ENCODE measurements around the gene TMEM150B. TPM values are rescaled to one million over a fixed set of nuclear protein-coding genes. Genes with fewer than 3 reads are reported as not detected.

The TMEM150B gene
- total RNA-seq, 1 experiment from 2014 or later: not detected

- Histone ChIP-seq H4K20me1 (ENCODE audit: insufficient read depth) (no peaks in the 10 kb centered on the region), H3K4me3 (replicated peaks in 1 of 2; ENCODE audit: low read depth in 1 of 2, low read length in 2 of 2) (no peak overlapping the region), H3K9me3 (ENCODE audit: control insufficient read depth in 1 of 2, insufficient read depth in 1 of 2, low read depth in 1 of 2, low read length in 2 of 2) (no peaks in the 10 kb centered on the region), H3K27ac (ENCODE audit: low read depth, low read length) (no peak overlapping the region), H3K4me2 (ENCODE audit: low read length) (no peak overlapping the region), H3K27me3 (ENCODE audit: insufficient read depth, low read length) (no peaks in the 10 kb centered on the region), H2AFZ (ENCODE audit: low read depth, low read length, poor library complexity, severe bottlenecking) (no peak overlapping the region), H3K9ac (ENCODE audit: low read length) (no peak overlapping the region), H3K4me1 (ENCODE audit: control insufficient read depth in 1 of 2, insufficient read depth in 2 of 2, low read length in 2 of 2) (peaks cover 0 to 7% of the 10 kb centered on the region in 2 experiments; a peak in 1 of 4 replicates), H3K79me2 (ENCODE audit: insufficient read depth, low read length) (no peaks in the 10 kb centered on the region), H3K9me2 (ENCODE audit: insufficient read depth) (no peaks in the 10 kb centered on the region), H3K36me3 (ENCODE audit: control insufficient read depth in 1 of 2, insufficient read depth in 2 of 2, low read length in 2 of 2) (peaks cover 13 to 17% of the 10 kb centered on the region in 2 experiments; a peak in 3 of 4 replicates)
- intact Hi-C loops (cut with micrococcal nuclease): loop anchor here (5.0 kb wide), 1 partner anchor 78 kb away; the partner anchor contains the start of gene TMEM238
- DNase-seq (ENCODE audit: low read depth, low spot score): no peak
- ATAC-seq: peak; percentile 63
- POLR2A ChIA-PET: no interaction called here
- no TSS peak for BruUV-seq (replicated peaks)
- RAD21 ChIA-PET (ENCODE audit: low non-redundant PET in 1 of 2, low total read pairs in 2 of 2, uncharacterized antibody in 2 of 2, unreplicated experiment in 2 of 2): no interaction called here
- TF ChIP-seq, protein P1, sequence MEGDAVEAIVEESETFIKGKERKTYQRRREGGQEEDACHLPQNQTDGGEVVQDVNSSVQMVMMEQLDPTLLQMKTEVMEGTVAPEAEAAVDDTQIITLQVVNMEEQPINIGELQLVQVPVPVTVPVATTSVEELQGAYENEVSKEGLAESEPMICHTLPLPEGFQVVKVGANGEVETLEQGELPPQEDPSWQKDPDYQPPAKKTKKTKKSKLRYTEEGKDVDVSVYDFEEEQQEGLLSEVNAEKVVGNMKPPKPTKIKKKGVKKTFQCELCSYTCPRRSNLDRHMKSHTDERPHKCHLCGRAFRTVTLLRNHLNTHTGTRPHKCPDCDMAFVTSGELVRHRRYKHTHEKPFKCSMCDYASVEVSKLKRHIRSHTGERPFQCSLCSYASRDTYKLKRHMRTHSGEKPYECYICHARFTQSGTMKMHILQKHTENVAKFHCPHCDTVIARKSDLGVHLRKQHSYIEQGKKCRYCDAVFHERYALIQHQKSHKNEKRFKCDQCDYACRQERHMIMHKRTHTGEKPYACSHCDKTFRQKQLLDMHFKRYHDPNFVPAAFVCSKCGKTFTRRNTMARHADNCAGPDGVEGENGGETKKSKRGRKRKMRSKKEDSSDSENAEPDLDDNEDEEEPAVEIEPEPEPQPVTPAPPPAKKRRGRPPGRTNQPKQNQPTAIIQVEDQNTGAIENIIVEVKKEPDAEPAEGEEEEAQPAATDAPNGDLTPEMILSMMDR (IDR thresholded peaks at IDR 0.05 in 2 of 3, conservative IDR thresholded peaks at IDR 0.05 in 1 of 3; ENCODE audit: borderline replicate concordance in 1 of 3, insufficient read depth in 1 of 3, low read depth in 2 of 3, low read length in 2 of 3): no peak
- no peak for TF ChIP-seq POLR2A (IDR thresholded peaks at IDR 0.05; ENCODE audit: borderline replicate concordance, extremely low read depth, insufficient read depth, insufficient read length)
- no peak for TF ChIP-seq ZNF274 (IDR thresholded peaks at IDR 0.05; ENCODE audit: low read depth, low read length)
- no peak for TF ChIP-seq POLR2AphosphoS5 (IDR thresholded peaks at IDR 0.05; ENCODE audit: low read depth, low read length)
- TF ChIP-seq CEBPB (IDR thresholded peaks at IDR 0.05; ENCODE audit: low read depth): no peak
- TF ChIP-seq, protein P2, sequence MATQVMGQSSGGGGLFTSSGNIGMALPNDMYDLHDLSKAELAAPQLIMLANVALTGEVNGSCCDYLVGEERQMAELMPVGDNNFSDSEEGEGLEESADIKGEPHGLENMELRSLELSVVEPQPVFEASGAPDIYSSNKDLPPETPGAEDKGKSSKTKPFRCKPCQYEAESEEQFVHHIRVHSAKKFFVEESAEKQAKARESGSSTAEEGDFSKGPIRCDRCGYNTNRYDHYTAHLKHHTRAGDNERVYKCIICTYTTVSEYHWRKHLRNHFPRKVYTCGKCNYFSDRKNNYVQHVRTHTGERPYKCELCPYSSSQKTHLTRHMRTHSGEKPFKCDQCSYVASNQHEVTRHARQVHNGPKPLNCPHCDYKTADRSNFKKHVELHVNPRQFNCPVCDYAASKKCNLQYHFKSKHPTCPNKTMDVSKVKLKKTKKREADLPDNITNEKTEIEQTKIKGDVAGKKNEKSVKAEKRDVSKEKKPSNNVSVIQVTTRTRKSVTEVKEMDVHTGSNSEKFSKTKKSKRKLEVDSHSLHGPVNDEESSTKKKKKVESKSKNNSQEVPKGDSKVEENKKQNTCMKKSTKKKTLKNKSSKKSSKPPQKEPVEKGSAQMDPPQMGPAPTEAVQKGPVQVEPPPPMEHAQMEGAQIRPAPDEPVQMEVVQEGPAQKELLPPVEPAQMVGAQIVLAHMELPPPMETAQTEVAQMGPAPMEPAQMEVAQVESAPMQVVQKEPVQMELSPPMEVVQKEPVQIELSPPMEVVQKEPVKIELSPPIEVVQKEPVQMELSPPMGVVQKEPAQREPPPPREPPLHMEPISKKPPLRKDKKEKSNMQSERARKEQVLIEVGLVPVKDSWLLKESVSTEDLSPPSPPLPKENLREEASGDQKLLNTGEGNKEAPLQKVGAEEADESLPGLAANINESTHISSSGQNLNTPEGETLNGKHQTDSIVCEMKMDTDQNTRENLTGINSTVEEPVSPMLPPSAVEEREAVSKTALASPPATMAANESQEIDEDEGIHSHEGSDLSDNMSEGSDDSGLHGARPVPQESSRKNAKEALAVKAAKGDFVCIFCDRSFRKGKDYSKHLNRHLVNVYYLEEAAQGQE (IDR thresholded peaks at IDR 0.05; ENCODE audit: low read depth): no peak
- TF ChIP-seq ATF3 (IDR thresholded peaks at IDR 0.05): no peak
- no peak for TF ChIP-seq SRF (IDR thresholded peaks at IDR 0.05; ENCODE audit: low read depth)
- no peak for TF ChIP-seq RAD21 (IDR thresholded peaks at IDR 0.05; ENCODE audit: low read depth)
- no peak for TF ChIP-seq EZH2phosphoT487 (IDR thresholded peaks at IDR 0.05; ENCODE audit: borderline replicate concordance)
- no peak for TF ChIP-seq MAX (IDR thresholded peaks at IDR 0.05)
- TF ChIP-seq JUND (IDR thresholded peaks at IDR 0.05): no peak
- TF ChIP-seq EZH2 (IDR thresholded peaks at IDR 0.05): no peak
- TF ChIP-seq ELF1 (IDR thresholded peaks at IDR 0.05; ENCODE audit: borderline replicate concordance, low read depth): no peak
- no peak for TF ChIP-seq CBX3 (IDR thresholded peaks at IDR 0.05; ENCODE audit: low read depth)
- TF ChIP-seq SP1 (IDR thresholded peaks at IDR 0.05; ENCODE audit: low read depth): no peak
- TF ChIP-seq ZFX (IDR thresholded peaks at IDR 0.05): no peak
- no peak for TF ChIP-seq SIN3A (IDR thresholded peaks at IDR 0.05; ENCODE audit: low read depth)
- no peak for TF ChIP-seq FOSL1 (IDR thresholded peaks at IDR 0.05; ENCODE audit: low read depth)
- no peak for TF ChIP-seq TCF7L2 (IDR thresholded peaks at IDR 0.05; ENCODE audit: borderline replicate concordance, extremely low read depth, insufficient read depth, insufficient read length)
- CTCF ChIA-PET: no interaction called here
Measured at GRCh38 chr19:55304279-55304978, 20.7 kb downstream of the TMEM150B start.

All from HCT116 (cell line).